ENCODE measurements around the gene COIL. TPM values are rescaled to one million over a fixed set of nuclear protein-coding genes. Genes with fewer than 3 reads are reported as not detected.

The COIL gene
- total RNA-seq, 1 donor from 2014 or later, result 21.6 TPM

- intact Hi-C loops (cut with micrococcal nuclease), result loop anchor here (1.0 to 5.0 kb wide), 3 partner anchors 27 to 1491 kb away; partner anchors contain the start of gene MMD
These were observed 47.9 kb downstream of the COIL start for GRCh38 chr17:56913000-56913311.

GRCh38 chr17:56912105-56912999 lies 48.5 kb downstream of the COIL start:
- intact Hi-C loops (cut with micrococcal nuclease), result loop anchor here (1.0 to 5.0 kb wide), 2 partner anchors 28 to 1490 kb away; partner anchors contain the start of gene MMD

DNA sequence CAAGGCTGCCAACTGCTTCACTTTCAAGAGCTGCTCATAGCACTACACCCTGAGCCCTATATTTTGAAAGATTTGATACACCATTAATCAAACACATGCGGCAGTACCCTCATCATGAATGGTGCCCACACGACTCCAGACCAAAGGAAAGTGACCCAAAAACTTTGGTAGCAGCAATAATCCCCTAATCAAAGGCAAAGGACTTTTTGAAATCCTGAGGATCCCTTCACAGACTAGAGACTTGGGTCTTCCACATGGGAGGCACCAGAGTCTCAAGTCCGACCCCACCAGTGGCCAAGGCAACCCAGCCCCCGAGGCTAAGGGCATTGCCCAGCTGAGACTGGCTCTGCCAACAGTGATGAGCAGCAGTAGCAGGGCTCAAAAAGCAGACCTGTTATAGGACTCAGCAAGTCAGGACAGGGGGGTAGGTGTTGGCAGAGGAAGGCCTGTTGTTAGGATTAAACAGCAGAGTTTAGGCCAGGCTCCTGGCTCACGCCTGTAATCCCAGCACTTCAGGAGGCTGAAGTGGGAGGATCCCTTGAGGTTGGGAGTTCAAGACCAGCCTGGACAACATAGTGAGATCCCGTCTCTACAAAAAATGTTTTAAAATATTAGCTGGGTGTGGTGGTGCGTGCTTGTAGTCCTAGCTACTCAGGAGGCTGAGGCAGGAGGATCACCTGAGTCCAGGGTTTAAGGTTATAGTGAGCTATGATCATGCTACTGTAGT lies 50.2 kb downstream of the COIL start:
- intact Hi-C loops (cut with micrococcal nuclease), result loop anchor here (5.0 kb wide), 1 partner anchor 1488 kb away; the partner anchor contains the start of gene MMD

- intact Hi-C loops (cut with micrococcal nuclease), result loop anchor here (5.0 kb wide), 1 partner anchor 1488 kb away; the partner anchor contains the start of gene MMD
These were observed 50.9 kb downstream of the COIL start for GRCh38 chr17:56909742-56910508.

GRCh38 chr17:56908001-56908542 lies 52.8 kb downstream of the COIL start:
- intact Hi-C loops (cut with micrococcal nuclease), result no loop called here

DNA sequence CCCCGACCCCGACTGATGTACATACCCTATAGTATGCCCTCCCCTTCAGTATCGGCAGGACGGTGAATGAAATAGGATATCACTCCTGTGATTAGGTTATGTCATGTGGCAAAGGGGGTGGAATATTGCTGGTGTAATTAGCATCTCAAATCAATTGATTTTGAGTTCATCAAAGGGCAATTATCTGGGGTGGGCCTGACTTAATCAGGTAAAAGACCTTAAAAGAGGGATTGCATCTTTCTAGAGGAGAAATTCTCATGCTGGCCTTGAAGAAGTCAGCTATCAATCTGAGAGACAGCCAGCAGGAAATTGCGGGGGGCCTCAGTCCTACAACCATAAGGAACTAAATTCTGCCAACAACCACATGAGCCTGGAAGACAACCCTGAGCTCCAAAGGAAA lies 57.3 kb downstream of the COIL start:
- intact Hi-C loops (cut with micrococcal nuclease), result no loop called here

GRCh38 chr17:56902348-56902747 lies 58.5 kb downstream of the COIL start:
- intact Hi-C loops (cut with micrococcal nuclease), result no loop called here

DNA sequence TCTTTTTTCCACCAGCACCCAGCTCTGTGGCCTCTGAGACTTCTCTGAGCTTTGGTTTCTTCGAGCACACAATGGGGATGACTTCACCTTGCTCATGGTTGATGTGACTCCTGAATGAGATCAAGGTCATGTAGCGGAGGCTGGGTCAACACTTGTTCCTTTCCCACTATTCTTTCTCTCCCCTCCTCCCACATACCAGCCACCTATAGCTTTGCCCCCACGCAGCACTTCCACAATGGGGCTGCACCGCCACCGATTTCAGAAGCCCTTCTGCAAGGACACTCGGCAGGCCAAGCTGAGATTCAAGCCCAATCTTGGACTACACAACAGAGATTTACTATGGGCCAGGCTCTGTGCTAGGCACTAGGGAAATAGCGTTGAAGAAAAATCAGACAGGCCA lies 61.4 kb downstream of the COIL start:
- intact Hi-C loops (cut with micrococcal nuclease), result no loop called here

DNA sequence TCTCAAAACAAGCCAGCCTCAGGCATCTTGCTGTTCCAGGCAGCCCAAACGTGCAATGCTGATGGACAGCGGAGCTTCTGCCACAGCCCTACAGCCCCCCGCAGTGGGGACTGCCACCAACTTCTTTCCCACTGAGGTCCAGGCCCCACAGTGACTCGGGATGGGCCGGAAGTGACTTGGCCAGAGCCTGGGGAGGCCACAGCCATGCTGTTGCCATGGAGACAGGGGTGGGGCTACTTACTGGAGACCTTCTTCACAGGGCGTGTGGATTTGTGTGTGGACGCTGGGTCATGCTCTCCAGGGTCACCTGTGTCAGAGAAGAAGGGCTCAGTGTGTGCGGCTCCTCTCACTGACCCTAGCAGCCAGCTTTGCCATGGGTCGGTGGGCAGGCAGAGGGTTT lies 62.0 kb downstream of the COIL start:
- intact Hi-C loops (cut with micrococcal nuclease), result no loop called here

GRCh38 chr17:56897646-56898424 lies 63.0 kb downstream of the COIL start:
- intact Hi-C loops (cut with micrococcal nuclease), result no loop called here

DNA sequence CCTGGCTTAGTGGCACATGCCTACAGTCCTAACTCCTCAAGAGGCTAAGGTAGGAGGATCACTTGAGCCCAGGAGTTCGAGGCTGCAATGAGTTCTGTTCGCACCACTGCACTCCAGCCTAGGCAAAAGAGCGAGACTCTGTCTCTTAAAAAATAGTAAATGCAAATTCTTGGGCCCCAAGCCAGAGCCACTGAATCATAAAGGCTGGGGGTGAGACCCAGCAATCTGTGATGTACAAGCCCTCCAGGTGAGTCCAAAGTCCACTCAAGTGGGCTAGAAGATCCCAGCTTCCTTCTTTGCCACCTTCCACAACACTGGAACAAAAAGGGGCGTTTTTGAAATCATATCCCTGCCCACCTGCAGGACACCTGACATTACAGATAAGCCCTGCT lies 63.9 kb downstream of the COIL start:
- intact Hi-C loops (cut with micrococcal nuclease), result no loop called here

DNA sequence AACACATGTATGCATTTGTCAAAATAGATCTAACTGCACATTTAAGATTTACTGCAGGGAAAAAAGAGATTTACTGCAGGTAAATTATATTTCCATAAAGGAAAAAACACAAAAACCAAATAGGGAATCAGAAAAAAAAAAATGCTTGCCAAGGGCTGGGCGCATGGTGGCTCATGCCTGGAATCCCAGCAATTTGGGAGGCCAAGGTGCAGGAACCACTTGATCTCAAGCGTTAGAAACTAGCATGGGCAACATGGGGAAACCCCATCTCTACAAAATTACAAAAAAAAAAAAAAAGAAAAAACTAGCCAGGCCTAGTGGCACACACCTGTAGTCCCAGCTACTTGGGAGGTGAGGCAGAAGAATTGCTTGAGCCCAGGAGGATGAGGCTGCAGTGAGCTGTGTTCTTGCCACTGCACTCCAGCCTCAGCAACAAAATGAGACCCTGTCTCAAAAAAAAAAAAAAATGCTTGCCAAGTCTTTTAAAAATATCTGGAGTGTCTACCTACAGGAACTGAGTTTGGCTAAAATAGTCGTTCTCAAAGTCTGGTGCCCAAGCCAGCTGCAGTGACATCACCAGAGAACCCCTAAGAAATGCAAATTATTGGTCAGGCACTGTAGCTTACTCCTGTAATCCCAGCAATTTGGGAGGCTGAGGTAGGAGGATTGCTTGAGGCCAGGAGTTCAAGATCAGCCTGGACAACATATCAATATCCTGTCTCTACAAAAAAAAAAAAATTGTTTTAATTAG lies 64.5 kb downstream of the COIL start:
- intact Hi-C loops (cut with micrococcal nuclease), result no loop called here

- intact Hi-C loops (cut with micrococcal nuclease), result no loop called here
These were observed 65.9 kb downstream of the COIL start for GRCh38 chr17:56894859-56895455.

GRCh38 chr17:56893503-56893902 lies 67.3 kb downstream of the COIL start:
- intact Hi-C loops (cut with micrococcal nuclease), result no loop called here

DNA sequence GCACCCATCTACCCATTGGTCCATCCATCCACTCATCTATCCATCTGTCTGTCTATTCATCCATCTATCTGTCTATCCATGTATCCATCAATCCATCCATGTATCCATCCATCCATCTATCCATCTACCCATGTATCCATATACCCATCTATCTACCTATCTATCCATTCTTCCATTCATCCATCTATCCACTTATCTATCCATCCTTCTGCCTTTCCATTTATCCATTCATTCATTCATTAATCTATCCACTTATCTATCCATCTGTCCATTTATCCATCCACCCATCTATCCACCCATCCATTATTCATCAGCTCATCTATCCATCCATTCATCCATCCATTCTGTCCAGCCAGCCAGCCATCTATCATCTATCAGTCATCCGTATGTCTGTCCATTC lies 68.5 kb downstream of the COIL start:
- intact Hi-C loops (cut with micrococcal nuclease), result no loop called here

GRCh38 chr17:56891751-56892150 lies 69.1 kb downstream of the COIL start:
- intact Hi-C loops (cut with micrococcal nuclease), result loop anchor here (1.0 kb wide), 1 partner anchor 49 kb away; no protein-coding TSS in a partner anchor

DNA sequence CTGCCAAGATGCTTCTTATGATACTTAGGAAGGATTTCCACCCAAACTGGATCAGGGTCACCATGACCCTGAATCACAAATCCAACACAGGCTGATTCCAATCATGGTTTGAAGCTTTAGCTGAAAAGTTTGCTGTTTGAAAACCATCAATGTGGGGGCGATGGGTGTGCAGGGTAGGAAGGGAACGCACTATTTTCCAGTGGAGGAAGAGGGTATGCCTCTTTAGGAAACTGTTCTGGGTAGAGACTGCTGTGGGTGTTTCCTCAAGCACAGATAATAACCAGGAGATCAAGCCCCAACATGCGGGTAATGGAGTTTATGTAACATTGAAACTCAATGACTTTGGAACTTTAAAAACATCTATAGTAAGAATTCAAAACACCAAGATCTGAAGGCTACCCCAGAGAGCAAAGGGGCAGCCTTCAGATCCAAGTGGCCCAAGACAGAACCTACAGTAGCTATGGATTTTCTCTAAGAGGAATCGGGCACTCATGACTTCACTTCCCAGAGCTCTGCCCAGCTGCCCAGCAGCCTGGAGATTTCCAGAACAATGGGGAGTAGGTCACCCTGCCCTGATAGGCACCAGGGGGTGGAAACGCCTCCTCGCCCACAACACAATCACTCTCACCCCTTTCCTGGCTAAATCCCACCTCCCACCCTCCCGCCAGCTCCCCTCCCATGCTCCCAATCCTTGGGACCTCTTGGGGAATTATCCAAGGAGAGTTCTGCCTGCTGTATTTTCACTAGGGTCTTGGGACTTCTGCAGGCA lies 69.8 kb downstream of the COIL start:
- intact Hi-C loops (cut with micrococcal nuclease), result loop anchor here (1.0 kb wide), 1 partner anchor 49 kb away; no protein-coding TSS in a partner anchor

DNA sequence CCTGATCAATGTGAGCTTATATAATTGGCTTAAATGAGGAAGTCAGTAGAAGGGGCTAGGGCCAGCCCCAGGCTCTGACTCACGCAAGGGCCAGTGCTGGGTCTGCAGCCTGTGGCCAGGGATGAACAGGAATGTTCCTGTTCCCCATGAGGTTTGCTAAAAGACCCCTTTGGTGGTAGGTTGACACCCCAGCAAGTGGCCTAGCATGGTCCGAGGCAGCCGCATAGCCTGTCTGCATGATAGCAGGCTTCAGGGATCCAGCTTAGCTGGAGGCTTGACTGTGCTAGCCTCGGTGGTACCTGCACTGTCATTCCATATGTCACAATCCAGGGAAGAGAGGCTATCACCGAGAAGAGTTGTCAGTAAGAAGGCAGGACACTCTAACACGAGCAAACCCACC lies 70.5 kb downstream of the COIL start:
- intact Hi-C loops (cut with micrococcal nuclease), result no loop called here

All from T-helper 1 cell treated with Interleukin-12 subunit alpha and Interleukin-12 subunit beta and Interleukin-4 antibody, amounts not matched to agents 30 ng/mL and 1 ng/mL, for 36 hours (primary cell).